T follicular helper cell (primary cell): ENCODE measurements around the gene STXBP4.

Source experiments
- DNase-seq: peaks from one replicate; pipeline ENCODE4 v3.0.0-alpha.2; 2020; ENCODE audit warnings: low read depth

Gene STXBP4

DNA sequence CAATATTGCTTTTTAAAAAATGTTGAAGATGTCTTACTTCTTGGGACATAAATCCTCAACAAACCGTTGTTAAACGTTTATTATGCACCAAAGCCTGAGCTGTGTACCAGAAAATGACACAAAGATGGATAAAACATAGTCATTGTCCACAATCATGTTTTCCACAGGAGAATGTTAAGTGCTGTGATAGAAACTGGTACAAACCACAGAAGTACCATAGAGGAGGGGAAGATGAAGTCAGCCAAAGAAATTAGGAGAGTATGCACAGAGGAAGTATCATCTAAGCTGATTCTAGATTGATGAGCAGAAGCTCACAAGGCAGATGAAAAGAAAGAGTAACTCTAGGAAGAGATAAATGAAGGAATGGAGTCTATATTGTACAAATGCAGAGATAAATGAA is 153.5 kb downstream of the STXBP4 start:
- DNase-seq: no peak

DNA sequence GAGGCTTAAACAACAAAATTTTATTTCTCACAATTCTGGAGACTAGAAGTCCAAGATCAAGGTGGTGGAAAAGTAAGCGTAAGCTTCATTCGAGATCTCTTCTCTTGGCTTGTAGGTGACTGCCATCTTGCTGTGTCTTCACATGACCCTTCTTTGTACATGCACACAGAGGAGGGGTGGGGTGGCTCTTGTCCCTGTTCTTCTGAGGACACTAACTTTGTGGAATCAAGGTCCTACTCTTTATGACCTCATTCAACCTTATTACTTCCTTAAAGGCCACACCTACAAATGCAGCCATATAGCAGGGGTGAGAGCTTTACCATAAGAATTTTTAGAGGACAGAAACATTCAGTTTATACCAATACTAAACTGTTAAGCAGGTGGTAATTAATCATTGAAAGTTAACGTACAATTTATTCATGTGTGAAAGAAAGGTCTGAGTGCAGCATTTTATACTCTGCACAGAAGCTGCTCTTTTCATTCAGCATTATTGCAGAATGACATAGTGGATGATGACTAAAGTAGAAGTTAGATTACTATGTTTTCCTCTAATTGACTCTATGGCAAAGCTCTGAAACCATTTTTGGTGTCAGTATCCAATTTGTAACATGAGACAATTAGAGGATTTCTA is 156.3 kb downstream of the STXBP4 start:
- no peak for DNase-seq

DNA sequence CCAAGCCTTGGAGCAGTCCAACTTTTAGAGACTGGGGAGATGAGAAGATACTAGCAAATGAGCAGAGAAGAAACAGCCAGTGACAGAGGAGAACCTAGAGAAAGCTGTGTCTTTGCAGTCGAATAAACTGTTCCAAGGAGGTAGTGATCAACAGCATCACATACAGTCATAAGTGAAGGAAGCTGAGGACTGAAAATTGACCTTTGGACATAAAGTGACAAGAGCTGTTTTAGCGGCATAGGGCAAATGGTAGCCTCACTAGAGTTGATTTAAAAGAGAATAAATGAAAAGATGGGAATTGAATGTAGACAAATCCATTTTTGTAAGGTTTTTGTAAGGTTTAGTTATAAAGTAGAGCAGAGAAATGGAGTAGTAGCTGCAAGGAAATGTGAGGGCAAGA is 165.0 kb downstream of the STXBP4 start:
- DNase-seq: no peak

DNA sequence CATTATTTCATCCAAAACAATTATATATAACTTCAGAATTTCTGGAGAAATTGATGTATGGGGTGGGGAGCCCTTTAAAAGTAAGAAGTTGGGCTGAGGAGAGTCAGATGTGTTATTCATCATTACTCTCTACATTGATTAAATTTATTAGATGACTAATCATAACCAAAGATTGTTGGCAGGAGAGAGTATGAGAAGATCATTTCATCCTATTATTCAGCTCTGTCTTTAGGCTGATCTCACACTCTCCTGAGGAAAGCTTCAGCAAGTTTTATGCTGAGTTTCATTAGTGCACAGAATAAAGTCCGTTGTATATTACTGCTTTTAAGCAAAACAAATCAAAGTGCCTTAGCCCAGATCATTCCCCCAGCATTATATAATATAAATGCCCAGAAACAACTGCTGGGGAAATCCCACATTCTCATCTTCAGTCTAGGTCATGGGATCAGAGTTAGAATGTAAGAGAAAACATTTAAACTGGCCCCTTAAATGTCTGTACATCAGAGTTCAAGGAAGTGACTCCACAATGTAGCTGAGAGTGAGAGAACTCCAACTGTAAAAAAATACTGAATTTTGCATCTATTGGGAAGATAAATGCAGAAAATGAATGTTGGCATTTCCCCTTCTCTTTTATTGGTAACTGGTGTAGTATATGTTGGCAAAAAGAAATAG is 166.1 kb downstream of the STXBP4 start:
- DNase-seq: no peak

DNA sequence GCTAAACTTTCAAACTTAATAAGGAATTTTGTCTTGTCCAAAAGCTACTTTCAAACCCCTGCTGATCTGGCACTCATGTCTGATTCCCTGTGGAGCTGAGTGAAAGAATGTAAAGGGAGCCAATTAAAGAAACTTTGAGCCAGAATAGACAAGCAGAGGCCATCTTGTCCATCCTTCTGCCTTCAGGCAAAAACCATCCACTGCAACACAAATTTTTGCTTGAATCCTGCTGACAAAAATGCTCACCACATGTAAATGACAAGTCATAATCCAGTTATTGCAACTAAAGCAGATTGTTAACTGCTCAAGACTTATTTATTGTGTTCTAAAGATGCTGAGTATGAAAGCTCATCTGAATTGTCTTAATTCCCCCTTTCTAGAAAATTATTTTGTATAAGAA is 172.2 kb downstream of the STXBP4 start:
- DNase-seq: no peak

DNA sequence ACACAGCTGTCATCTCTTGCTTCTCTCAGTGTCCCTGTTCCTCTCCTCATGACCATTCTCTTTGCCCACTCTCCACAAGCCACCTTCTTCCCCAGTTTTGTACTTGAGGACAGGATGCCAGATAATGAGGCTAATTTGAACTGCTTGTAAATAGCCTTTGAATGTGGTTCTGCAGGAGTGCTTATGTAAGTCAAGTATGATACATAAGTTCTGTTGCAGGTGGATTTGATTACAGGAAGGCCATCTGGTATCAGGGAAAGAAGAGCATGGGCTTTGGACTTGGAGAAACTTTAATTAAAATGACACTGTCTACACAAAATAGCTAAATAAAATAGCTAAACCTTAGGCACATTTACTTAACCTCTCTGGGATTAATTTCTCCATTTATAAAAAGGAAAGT is 176.0 kb downstream of the STXBP4 start:
- DNase-seq: no peak

DNA sequence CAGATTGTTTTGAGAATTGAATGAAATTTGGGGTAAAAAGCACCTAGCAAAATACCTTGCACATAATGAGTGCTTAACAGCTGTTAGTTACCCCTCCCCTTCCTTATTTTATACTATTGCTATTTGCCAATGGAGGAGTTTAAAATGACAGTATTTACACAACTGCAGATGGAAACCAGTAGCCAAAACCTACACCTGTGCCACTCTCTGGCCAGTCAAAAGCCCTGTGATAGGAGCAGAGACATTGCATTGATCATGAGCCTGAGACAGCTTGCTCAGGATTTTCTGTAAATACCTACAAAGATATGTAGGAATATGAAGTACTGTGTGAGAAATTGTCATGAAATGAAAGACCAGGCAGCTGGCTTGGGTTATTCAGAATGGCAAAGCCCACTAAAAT is 180.9 kb downstream of the STXBP4 start:
- DNase-seq: no peak

DNA sequence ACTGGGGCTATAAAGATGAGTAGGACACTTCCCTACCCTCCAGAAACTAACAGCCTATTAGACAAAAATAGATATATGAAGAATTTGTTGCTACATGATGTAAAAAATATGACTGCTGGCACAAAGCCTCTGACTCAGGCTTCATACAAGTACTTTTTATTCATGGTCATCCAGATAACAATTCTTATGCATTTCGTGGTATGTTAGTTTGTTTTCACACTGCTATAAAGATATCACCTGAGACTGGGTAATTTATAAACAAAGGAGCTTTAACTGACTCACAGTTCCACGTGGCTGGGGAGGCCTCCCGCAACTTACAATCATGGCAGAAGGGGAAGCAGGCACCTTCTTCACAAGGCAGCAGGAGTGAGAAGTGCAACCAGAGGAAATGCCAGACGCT is 183.7 kb downstream of the STXBP4 start:
- DNase-seq: no peak

DNA sequence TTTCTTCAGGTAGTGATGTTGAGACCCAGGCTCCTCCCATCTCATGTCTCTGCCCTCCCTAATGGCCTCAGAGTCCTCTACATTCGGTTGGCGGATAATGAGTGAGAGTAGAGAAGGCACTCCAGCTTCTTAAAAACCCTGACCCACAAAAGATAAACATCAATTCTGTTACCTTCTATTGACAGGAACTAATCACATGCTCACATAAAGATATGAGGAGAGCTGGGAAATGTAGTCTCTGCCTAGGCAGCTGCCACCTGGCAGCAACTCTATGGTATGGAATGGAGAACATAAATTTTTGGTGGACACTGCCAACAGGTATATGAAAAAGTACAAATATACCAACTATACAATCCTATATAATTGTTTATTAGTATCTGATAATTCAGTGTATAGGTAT is 185.5 kb downstream of the STXBP4 start:
- no peak for DNase-seq

DNA sequence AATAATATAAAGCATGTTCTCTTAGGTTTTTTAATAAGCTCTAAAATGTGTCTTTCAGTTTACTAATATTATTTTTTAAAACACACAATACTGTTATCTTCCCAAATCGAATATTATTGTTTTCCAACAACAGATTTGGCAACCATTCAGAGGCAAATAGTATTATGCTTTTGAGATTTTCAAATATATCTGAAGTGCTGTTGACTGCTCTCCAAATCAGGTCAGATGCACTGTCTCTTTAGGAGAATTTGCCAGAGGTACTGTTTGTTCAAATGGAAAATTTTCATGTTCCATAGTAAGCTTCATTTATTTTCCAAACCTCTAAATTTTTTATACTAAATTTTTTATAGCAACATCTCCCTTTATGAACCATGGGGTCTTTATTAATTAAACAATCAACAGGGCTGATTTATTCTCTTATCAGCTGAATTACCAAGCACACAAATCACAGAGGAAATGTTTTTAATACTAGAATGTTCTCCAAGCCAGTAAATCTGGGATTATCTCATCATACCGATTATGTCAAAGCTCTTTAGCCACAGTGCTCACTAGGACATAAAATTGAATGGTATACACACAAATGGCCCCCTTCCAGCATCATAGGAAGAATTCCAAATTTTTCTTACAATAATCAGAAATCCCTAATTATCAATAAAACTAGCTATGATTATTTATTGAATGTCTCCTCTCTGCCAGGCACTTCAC is 187.4 kb downstream of the STXBP4 start:
- no peak for DNase-seq

DNA sequence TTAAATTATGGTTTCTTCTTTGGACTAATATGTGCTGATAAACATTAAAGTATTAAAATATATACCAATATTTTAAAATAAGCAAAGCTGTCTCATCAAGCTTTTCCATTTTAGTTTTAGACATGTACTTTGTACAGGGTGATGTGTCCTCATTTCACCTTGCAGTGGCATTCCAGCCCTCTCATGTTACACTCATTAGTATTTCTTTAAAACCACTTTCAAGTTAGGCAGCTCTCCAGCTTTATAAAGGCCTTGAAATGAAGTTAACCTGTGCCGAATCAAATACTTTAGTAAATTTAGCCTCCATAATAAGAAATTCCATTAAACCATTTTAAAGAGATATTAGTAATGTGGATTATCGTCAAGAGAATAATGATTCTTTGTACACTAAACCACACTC is 188.6 kb downstream of the STXBP4 start:
- DNase-seq: no peak

DNA sequence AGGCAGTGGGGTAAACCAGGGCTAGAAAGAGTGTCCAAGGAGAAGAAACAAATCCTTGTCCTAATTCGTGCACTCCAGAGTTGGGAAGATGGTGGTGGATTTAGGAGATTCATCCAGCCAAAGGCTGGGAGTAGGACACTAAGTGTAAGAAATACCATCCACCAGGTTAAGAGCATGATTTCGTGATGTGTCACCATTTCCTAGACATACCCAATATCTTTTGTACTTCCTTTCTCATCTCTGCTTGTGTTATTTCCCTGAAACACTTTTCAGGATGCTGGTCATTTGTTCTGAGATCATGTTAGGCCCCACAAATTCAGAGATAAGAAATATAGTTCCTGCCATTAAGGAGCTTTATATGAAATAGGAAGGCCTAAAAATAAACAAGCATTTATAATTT is 189.9 kb downstream of the STXBP4 start:
- no peak for DNase-seq

DNA sequence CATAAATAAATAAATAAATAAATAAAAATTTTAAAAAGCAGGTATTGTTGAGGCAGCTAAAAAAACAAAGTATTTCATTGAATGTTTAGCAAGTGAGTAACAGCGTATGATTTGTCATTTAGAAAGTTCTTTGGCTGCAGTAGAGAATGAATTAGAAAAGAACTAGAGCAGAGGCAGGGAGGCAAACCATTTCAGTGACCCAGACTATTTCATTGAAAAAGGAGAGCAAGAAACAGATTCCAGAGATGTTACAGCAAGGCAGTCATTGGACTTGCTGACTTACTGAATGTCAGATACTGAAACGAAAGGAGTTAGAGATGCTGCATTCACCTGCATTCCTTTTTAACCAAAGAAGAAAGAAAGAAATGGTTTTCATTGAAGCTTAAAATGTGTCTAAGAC is 190.7 kb downstream of the STXBP4 start:
- no peak for DNase-seq

DNA sequence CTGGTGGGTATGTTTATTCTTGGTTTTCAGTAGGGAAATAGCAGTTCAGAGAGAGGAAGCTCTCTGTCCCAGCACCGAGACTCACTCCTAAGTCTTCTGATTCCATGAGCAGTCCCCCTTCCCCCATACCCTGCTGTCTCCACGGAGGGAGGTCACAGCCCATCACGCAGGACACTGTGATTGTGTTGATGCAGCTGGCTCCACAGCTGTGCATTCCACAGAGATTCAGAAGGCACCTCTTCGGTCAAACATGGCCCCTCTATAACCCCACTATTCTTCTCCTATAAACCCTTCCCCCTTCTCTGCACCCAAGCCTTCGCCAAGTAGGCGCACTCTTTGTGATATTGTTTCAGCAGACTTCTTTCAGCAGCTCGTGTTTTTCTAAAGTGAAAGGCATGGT is 191.9 kb downstream of the STXBP4 start:
- no peak for DNase-seq

DNA sequence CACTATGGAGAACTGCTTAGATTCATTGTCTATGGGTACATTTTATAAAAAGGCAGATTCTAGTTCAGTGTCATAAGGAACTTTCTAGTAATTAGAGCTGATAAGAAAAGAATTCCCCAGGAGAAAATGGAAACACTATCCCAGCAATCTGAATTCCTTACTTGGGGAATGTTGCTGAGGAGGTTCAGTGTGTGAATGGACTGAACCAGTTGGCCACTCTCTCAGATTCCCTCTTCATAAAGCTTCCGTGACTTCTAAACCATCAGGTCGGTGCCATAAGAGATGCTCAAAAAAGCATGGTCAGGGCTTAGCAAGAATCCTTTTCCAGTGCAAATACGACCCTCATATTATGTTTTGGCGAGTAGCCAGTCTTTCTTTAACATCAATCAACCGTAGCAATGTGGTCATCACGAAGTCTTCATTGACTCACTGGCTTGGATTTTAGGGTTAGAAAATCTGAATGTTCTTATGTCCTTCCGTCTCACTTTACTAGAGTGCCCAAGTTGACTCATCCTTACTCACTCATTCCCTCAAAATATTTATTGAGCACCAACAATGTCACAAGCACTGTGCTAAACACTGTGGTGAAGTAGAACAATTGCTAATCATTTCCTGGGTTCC is 193.5 kb downstream of the STXBP4 start:
- no peak for DNase-seq

DNA sequence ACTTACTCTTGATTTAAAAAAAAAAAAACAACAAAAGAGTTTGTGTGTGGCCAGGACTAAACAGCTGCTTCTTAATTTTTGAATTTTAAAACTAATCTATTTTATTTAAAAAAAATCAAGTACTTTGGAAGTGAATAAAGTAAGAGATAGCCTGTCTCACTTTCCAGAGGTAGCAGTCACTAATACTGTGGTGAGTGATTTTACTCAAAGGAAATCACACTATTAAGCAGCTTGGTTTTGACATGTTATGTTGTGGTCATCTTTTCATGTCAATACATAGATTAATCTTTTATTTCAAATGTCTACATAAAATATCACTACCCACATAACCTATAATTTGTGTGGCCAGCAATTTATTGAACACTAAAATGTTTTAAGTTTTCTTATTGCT is 194.0 kb downstream of the STXBP4 start:
- no peak for DNase-seq

DNA sequence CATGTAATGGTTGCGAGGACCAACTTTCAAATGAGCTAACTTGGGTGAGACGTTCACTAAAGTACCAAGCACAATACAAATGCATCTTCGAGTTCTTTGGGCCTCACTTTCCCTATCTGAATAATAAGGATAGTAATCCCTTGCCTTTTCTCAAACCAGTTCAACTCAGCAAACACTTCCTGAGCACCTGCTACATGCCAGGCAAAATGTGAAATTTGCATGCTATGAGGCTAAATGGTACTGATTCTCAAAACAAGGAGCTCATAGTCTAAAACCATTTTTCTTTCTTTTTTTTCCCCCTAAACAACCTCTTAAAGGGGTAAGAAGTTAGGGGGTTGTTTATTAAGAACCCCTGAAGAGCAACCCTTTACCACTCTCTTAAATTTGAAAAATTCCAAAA is 194.8 kb downstream of the STXBP4 start:
- no peak for DNase-seq

DNA sequence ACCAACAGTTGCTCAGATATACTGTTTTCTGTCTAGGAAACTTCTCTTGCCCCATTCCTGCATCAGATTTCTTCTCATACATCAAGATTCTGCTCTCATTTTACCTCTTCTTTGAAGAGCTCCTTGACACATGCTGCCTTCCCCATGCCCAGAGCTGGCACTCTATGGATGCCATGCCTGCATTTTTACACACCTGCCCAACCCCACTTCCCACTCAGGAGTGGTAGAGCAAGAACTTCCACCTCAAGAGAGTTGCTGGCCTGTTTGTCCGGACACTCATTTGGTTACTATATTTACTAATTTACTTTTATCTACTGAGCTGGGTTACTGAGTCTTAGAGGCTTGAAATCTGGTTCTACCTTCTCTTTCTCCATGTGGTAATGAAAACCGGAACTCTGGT is 197.9 kb downstream of the STXBP4 start:
- no peak for DNase-seq

DNA sequence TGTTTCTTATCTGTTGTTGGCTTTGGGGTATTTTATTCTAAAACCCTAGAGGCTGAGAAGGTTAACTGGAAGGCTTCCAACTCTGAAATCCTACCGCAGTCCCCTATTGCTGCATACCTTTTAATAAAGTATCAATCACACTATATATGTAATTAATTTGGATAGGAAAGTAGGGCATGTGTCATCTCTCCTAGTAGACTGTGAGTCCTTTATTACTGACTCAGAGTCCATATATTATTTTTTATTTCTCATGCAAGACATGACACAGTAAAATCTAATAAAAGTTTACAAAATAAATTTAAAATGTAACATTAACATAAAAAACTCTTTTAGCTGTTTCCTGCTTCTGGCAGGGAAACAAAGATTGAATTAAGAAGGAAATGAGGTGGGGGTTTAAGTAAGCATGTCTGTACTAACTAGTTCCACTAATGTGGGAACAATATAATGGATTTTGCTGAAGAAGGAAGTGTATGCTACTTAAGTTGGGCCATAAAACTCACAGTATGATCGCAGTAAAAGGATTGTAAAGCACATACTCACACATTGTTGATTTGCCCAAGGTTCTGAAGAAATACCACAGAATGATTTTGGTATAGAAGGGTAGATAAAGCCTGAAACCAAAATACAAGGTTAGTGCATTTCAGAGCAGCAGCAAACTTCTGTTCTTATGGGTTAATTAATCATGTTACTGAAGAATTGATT is 198.6 kb downstream of the STXBP4 start:
- no peak for DNase-seq

DNA sequence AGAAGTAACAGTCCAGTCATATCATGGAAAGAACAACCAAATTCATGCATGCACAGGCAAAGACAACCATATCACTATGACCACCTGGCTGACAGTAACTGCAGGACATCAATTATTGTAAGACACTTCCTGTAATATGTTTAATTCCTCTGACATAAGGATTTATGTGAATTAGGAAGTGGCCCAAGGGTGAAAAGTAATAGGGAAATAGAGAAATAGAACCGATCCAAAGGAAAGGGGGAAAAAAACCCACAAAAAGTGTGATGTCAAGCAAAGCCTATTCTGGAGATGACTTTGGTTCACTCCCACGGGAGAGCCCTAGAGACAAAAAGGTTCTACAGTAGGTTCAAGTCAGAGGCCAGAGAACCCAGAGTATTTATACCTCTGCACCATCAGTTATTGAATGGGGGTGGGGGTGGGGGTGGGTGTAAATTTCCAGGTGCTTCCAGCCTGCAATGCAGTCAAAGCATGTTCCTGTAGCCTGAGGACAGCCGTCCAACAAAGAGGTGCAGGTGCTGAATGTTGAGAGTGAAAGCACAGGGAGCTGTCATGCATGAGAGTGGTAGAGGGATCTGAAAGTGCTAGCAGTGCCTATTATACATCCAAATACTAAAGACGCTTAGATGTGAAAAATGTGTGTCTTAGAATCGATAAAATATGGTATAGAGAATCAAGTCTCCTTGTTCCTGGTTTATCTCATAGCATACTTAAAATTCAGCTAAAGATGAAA is 200.6 kb downstream of the STXBP4 start:
- no peak for DNase-seq

DNA sequence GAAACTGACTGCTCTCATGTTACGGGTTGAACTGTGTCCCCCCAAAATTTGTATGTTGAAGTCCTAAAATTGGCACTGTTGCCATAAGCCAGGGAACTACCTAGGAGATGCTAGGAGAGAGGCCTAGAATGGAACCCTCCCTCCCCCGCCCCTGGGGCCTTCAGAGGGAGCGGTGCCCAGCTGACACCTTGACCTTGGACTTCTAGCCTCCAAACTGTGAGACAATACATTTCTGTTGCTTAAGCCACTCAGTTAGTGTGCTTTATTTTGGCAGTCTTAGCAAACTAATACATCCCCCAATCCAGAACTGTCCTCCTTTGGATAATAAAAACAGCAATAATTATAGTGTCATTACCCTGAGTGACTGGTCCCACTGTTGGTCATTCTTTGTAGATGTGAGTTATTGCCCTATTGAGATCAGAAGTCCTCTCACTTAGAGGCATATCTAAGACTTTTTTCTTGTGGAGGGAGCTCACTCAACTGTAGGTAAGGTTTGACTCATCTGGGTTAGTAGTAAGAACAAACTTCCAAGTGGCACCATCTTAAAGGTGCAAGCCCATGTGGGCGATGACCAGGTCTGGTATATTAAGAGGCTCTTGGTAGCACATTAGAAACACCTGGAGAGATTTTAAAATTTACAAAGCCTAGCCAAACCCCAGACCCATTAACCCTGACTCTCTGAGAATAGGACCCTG is 203.2 kb downstream of the STXBP4 start:
- DNase-seq: no peak
